GM19463 (cell line): ENCODE results near the gene EXD3.
"Not testable (repeated sequence)": the region's sequence is repeated elsewhere in the genome, so short reads cannot be mapped to it uniquely, and the experiment has no call there.

Experiments
- ATAC-seq: cut with Tn5 transposase; IDR thresholded peaks from one replicate; pipeline ENCODE4 v1.9.1; 2021; ENCODE audit warnings: mild to moderate bottlenecking, moderate library complexity; ENCODE audit not compliant: unreplicated experiment

Gene EXD3

GRCh38 chr9:137395666-137396010 is 27.3 kb downstream of the EXD3 start:
- no peak for ATAC-seq

DNA sequence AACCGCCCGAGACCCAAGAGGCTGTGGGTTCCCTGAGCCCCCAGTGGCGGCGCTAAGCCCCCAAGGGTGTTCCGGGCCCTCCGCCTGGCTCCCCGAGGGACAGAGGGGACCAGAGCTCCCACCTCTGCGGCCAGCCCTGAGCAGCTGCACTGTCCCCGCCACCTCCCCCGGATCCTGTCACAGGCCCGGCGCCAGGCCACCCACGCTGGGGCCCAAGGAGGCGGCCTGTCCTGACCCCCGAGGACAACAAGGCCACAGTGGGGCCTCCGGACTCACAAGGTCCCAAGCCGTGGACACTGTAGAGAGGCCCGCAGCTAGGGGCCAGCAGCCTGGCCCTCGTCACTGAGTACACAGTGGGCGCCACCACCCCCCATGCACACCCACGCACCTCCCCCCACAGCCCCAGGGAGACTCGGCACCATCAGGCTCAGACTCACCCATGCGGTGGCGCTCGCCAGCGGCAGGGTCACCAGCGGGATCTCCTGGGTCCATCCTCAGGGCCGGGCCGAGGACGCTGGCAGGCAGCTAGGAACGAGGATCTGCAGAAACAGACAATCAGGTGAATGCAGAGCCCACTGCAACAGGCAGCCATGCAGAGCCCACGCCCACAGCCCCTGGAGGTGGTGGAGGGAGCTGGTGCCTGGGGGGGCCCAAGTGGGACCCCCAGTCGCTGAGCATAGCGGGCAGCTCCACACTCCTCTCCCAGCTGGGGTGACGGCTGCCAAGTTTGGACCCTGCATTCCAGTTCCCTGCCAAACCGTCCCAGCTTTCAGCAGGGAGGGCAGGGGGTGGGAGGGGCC is 27.9 kb downstream of the EXD3 start:
- ATAC-seq, result no peak

GRCh38 chr9:137393176-137394150 is 29.5 kb downstream of the EXD3 start:
- no peak for ATAC-seq

DNA sequence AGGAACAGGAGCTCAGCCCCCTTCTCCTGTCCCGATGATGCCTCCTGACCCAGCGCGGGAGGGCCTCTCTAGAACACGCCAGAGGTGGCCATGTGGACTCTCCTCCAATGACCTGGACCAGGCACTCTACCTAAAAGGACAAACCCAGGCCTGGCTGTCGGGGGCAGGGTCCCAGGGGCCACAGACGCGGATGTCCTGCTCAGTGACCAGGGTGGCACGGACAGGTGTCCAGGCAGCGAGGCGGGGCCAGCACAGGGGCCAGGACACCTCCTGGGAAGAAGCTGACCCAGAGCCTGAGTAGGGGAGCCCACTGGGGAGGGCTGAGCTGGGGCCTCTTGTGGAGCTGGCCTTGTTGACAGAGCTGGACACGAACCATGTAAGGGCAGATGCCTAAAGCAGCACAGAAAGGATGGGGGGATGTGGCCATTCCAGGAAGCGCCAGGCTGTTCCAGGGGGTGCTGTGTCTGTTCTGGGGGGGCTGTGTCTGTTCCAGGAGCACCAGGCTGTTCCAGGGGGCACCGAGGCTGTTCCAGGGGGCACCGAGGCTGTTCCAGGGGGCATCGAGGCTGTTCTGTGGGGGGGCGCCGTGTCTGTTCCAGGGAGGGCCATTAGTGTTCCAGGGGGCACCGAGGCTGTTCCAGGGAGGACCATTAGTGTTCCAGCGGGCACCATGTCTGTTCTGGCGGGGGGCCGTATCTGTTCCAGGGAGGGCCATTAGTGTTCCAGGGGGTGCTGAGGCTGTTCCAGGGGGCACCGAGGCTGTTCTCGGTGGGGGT is 30.5 kb downstream of the EXD3 start:
- ATAC-seq, result no peak

GRCh38 chr9:137391411-137391754 is 31.6 kb downstream of the EXD3 start:
- no peak for ATAC-seq

DNA sequence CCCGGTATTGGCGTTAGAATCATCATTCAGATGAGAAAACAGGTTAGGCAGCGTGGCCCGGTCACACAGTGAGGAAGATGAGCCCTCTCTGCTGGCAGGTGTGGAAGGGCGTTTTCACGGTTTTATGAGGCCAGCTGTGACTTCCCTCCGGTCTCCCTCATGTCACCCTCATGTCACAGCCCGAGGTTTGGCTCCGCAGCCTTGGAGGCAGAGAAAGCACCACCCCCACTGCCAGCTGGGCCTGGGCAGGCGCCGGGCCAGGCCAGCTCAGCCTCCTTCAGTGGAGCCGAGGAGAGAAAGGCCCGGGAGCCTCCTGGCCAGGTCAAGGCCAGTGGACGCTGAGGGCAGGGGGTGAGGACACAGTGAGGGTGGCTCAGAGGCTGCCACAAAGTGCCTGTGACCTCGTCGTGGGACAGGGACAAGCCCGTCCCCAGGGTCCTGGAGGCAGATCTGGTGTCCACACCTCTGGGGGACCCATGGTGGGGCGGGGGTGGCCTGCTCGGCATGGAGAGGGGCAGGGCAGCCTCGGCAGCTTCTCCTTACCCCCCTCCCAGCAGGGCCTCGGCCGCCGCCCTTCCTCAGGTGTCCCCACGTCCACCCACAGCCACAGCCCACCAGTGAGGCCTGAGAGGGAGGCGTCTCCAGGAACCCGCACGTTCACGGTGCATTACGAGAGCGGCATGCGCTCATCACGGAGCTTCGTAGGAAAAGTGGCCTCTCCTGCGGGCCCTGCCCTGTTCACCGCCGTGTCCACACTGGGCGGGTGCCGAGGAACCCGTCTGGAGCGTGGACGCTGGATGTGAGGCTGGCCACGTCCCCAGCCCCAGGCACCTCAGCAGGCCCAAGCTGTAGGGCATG is 32.2 kb downstream of the EXD3 start:
- ATAC-seq, result no peak

GRCh38 chr9:137389428-137389746 is 33.6 kb downstream of the EXD3 start:
- ATAC-seq, result no peak

GRCh38 chr9:137388589-137389427 is 34.2 kb downstream of the EXD3 start:
- ATAC-seq, result no peak

- no peak for ATAC-seq
Observed at GRCh38 chr9:137387891-137388560, 34.9 kb downstream of the EXD3 start.

GRCh38 chr9:137387114-137387890 is 35.7 kb downstream of the EXD3 start:
- ATAC-seq, result no peak

GRCh38 chr9:137386507-137387113 is 36.4 kb downstream of the EXD3 start:
- ATAC-seq, result not testable (repeated sequence)

- no peak for ATAC-seq
Observed at GRCh38 chr9:137385061-137385655, 37.8 kb downstream of the EXD3 start.

- ATAC-seq, result no peak
Observed at GRCh38 chr9:137383784-137384756, 38.9 kb downstream of the EXD3 start.

- no peak for ATAC-seq
Observed at GRCh38 chr9:137383081-137383783, 39.7 kb downstream of the EXD3 start.

GRCh38 chr9:137382444-137383080 is 40.4 kb downstream of the EXD3 start:
- no peak for ATAC-seq
